Hepatocyte (in vitro differentiated cells): Measurements from ENCODE around the gene PTPRT. TPM values are rescaled to one million over a fixed set of nuclear protein-coding genes. Genes with fewer than 3 reads are reported as not detected.

Experiments
- DNase-seq: peaks from one replicate; pipeline ENCODE4 v3.0.0-alpha.2; 2016; ENCODE audit warnings: low spot score
- H2AFZ ChIP-seq: fragments of 200-600 bp; sonication (generic); 2 replicates; pipeline ENCODE4 v1.6.0; 2016; ENCODE audit warnings: antibody characterized with exemption, mild to moderate bottlenecking
- H3K27ac ChIP-seq: fragments of 200-600 bp; sonication (generic); 2 replicates; pipeline ENCODE4 v1.5.1; 2016; ENCODE audit warnings: mild to moderate bottlenecking
- H3K27me3 ChIP-seq: fragments of 200-600 bp; sonication (generic); 2 replicates; pipeline ENCODE4 v1.6.1; 2016
- H3K36me3 ChIP-seq: fragments of 200-600 bp; sonication (generic); replicated peaks from 2 replicates; pipeline ENCODE4 v1.5.1; 2016; ENCODE audit warnings: low read depth; ENCODE audit not compliant: insufficient read depth
- H3K4me1 ChIP-seq: fragments of 200-600 bp; sonication (generic); 2 replicates; pipeline ENCODE4 v1.5.1; 2016; ENCODE audit warnings: mild to moderate bottlenecking, moderate library complexity; ENCODE audit not compliant: insufficient read depth
- H3K4me2 ChIP-seq: fragments of 200-600 bp; sonication (generic); 2 replicates; pipeline ENCODE4 v1.6.0; 2016
- H3K4me3 ChIP-seq: fragments of 200-600 bp; sonication (generic); 2 replicates; pipeline ENCODE4 v1.5.1; 2016; ENCODE audit warnings: mild to moderate bottlenecking
- H3K79me2 ChIP-seq: fragments of 200-600 bp; sonication (generic); 2 replicates; pipeline ENCODE4 v1.6.0; 2017; ENCODE audit warnings: mild to moderate bottlenecking
- H3K9me2 ChIP-seq: fragments of 200-600 bp; sonication (generic); replicated peaks from 2 replicates; pipeline ENCODE4 v1.6.0; 2017; ENCODE audit warnings: mild to moderate bottlenecking; ENCODE audit not compliant: insufficient read depth
- H3K9me3 ChIP-seq: fragments of 200-600 bp; sonication (generic); 2 replicates; pipeline ENCODE4 v1.5.1; 2016; ENCODE audit warnings: low read depth, mild to moderate bottlenecking
- H4K20me1 ChIP-seq: fragments of 200-600 bp; sonication (generic); 2 replicates; pipeline ENCODE4 v1.6.0; 2016; ENCODE audit warnings: mild to moderate bottlenecking; ENCODE audit not compliant: insufficient read depth, poor library complexity, severe bottlenecking
- CTCF ChIP-seq: fragments of 200-600 bp; sonication (generic); IDR thresholded peaks from 2 replicates; pipeline ENCODE4 v1.5.1; 2016; ENCODE audit warnings: antibody characterized with exemption, mild to moderate bottlenecking; ENCODE audit not compliant: poor library complexity
- EZH2 ChIP-seq: fragments of 200-600 bp; sonication (generic); IDR thresholded peaks from 2 replicates; pipeline ENCODE4 v1.6.1; 2016; ENCODE audit warnings: antibody characterized with exemption, mild to moderate bottlenecking, borderline replicate concordance
- EZH2phosphoT487 ChIP-seq: fragments of 200-600 bp; sonication (generic); IDR thresholded peaks from one replicate; pipeline ENCODE4 v1.6.1; 2018; ENCODE audit warnings: antibody characterized with exemption, mild to moderate bottlenecking, low read depth, moderate library complexity; ENCODE audit not compliant: unreplicated experiment, severe bottlenecking
- WGBS: methylation state at CpG from one replicate; pipeline ENCODE4 v1.1.6; 2016; ENCODE audit warnings: low lambda C conversion rate; ENCODE audit errors: missing lambda C conversion rate; 5-methylcytosine and 5-hydroxymethylcytosine counted together
- polyA plus RNA-seq: library from polyadenylated mRNA; unstranded; fragments of >200 nt; fragmentation: Nextera tagmentation; extraction: Ambion mirVana; gene quantifications from 2 replicates; pipeline ENCODE4 v1.2.1, GENCODE V29; 2016
- total RNA-seq: library from RNA; depleted of rRNA; stranded (reverse); fragments of >200 nt; gene quantifications from 2 replicates; pipeline ENCODE4 v1.2.3, GENCODE V29; 2014

PTPRT gene
- total and polyA plus RNA-seq, 2 experiments from 2014 or later, result 0.47 to 0.83 TPM

GRCh38 chr20:42340368-42340767 lies 849.3 kb downstream of the PTPRT start:
- TF ChIP-seq EZH2phosphoT487, result no peak
- TF ChIP-seq CTCF, result no peak
- no peak for TF ChIP-seq EZH2
- Histone ChIP-seq H3K27me3 (no peaks in the 10 kb centered on the region), H3K9me3 (no peaks in the 10 kb centered on the region), H3K4me1 (no peaks in the 10 kb centered on the region), H3K36me3 (no peaks in the 10 kb centered on the region), H2AFZ (no peak overlapping the region), H3K79me2 (no peaks in the 10 kb centered on the region), H3K4me3 (no peak overlapping the region), H3K9me2 (no peaks in the 10 kb centered on the region), H4K20me1 (no peaks in the 10 kb centered on the region), H3K27ac (no peak overlapping the region), H3K4me2 (no peak overlapping the region)
- 87% methylated on average over 4 of the region's 4 CpGs for WGBS
- no peak for DNase-seq

- TF ChIP-seq EZH2, result no peak
- TF ChIP-seq EZH2phosphoT487, result no peak
- no peak for TF ChIP-seq CTCF
- DNase-seq, result no peak
- no peak overlapping the region for H3K4me2 ChIP-seq
- no peaks in the 10 kb centered on the region for H4K20me1 ChIP-seq
- H3K4me1 ChIP-seq, result no peaks in the 10 kb centered on the region
- no peaks in the 10 kb centered on the region for H3K27me3 ChIP-seq
- no peak overlapping the region for H3K27ac ChIP-seq
- H2AFZ ChIP-seq, result no peak overlapping the region
- H3K79me2 ChIP-seq, result no peaks in the 10 kb centered on the region
- no peak overlapping the region for H3K4me3 ChIP-seq
- H3K36me3 ChIP-seq, result no peaks in the 10 kb centered on the region
- no peaks in the 10 kb centered on the region for H3K9me3 ChIP-seq
- 78% methylated on average over 5 of the region's 5 CpGs for WGBS
- H3K9me2 ChIP-seq, result no peaks in the 10 kb centered on the region
Observed at GRCh38 chr20:42338294-42339201, 851.2 kb downstream of the PTPRT start.

- WGBS, result 78% methylated on average over 1 of the region's 1 CpG
- no peaks in the 10 kb centered on the region for H3K79me2 ChIP-seq
- H3K4me2 ChIP-seq, result no peak overlapping the region
Observed at GRCh38 chr20:42336576-42336975, 853.1 kb downstream of the PTPRT start.

More at GRCh38 chr20:42336576-42336975, 853.1 kb downstream of the PTPRT start:
- no peaks in the 10 kb centered on the region for H4K20me1 ChIP-seq
- H3K27me3 ChIP-seq, result no peaks in the 10 kb centered on the region
- H3K4me3 ChIP-seq, result no peak overlapping the region
- no peaks in the 10 kb centered on the region for H3K36me3 ChIP-seq
- no peaks in the 10 kb centered on the region for H3K4me1 ChIP-seq
- no peak for DNase-seq
- H3K9me2 ChIP-seq, result no peaks in the 10 kb centered on the region
- H3K9me3 ChIP-seq, result no peaks in the 10 kb centered on the region
- TF ChIP-seq CTCF (no peak), EZH2 (no peak), EZH2phosphoT487 (no peak)
- H2AFZ ChIP-seq, result no peak overlapping the region
- no peak overlapping the region for H3K27ac ChIP-seq
